IMR-90 (cell line): ENCODE results near the gene PMEPA1. TPM values are rescaled to one million over a fixed set of nuclear protein-coding genes. Genes with fewer than 3 reads are reported as not detected.
A peak's percentile ranks its signal among the peaks of the same experiment; 100 is the strongest.

Experiments
- ATAC-seq: fragments of 200-7000 bp; cut with Tn5 transposase; 2 replicates; pipeline ENCODE4 v1.9.1; 2020; ENCODE audit warnings: low read depth, mild to moderate bottlenecking, moderate library complexity
- BruUV-seq: library from RNA; stranded (reverse); fragments of 400-500 nt; replicated peaks from 2 replicates; lab custom pipeline; 2021; lab: Mats Ljungman, UMichigan
- CTCF ChIA-PET: fragments of 300-600 bp; formaldehyde crosslinking; extraction: SDS; loops from one replicate; lab custom pipeline; 2021; ENCODE audit warnings: antibody characterized with exemption; lab: Yijun Ruan, JAX
- POLR2A ChIA-PET: fragments of 300-600 bp; sonication (Branson Sonifier 250); formaldehyde crosslinking; loops from one replicate; lab custom pipeline; 2022; ENCODE audit warnings: antibody characterized with exemption; ENCODE audit not compliant: unreplicated experiment; lab: Charles Lee
- DNase-seq: peaks from one replicate; pipeline ENCODE4 v3.0.0; 2013
- H2AFZ ChIP-seq: replicated peaks from 2 replicates; pipeline ENCODE3; 2013; ENCODE audit warnings: low read length, mild to moderate bottlenecking; ENCODE audit not compliant: poor library complexity
- H2AK5ac ChIP-seq: 2 replicates; pipeline ENCODE4 v1.6.1; 2013; ENCODE audit warnings: low read depth, low read length, inconsistent platforms
- H2AK9ac ChIP-seq: replicated peaks from 2 replicates; pipeline ENCODE3; 2013; ENCODE audit warnings: mild to moderate bottlenecking, low read depth, low read length, moderate library complexity; ENCODE audit not compliant: poor library complexity
- H2BK120ac ChIP-seq: 2 replicates; pipeline ENCODE4 v1.6.1; 2013; ENCODE audit warnings: low read depth, low read length, inconsistent platforms
- H2BK15ac ChIP-seq: 3 replicates; pipeline ENCODE4 v1.6.1; 2013; ENCODE audit warnings: low read depth, low read length, inconsistent platforms
- H2BK20ac ChIP-seq: 2 replicates; pipeline ENCODE4 v1.6.1; 2013; ENCODE audit warnings: low read depth, mild to moderate bottlenecking, inconsistent platforms, low read length, moderate library complexity
- H2BK5ac ChIP-seq: 2 replicates; pipeline ENCODE4 v1.6.1; 2013; ENCODE audit warnings: mild to moderate bottlenecking, low read depth, low read length, inconsistent platforms; ENCODE audit not compliant: poor library complexity, severe bottlenecking
- H3K14ac ChIP-seq: replicated peaks from 2 replicates; pipeline ENCODE4 v1.6.1; 2013; ENCODE audit warnings: low read depth, low read length, inconsistent platforms
- H3K18ac ChIP-seq: 2 replicates; pipeline ENCODE4 v1.6.1; 2013; ENCODE audit warnings: low read depth, low read length, control low read depth
- H3K23ac ChIP-seq: 2 replicates; pipeline ENCODE4 v1.6.1; 2013; ENCODE audit warnings: low read depth, low read length, inconsistent platforms
- H3K27ac ChIP-seq: 2 replicates; pipeline ENCODE4 v1.5.1; 2013; ENCODE audit warnings: mild to moderate bottlenecking, control low read depth, low read length; ENCODE audit not compliant: insufficient read depth
- H3K27me3 ChIP-seq: 2 replicates; pipeline ENCODE4 v1.6.1; 2013; ENCODE audit warnings: low read length; ENCODE audit not compliant: control insufficient read depth, insufficient read depth
- H3K36me3 ChIP-seq: 2 replicates; pipeline ENCODE4 v1.6.1; 2013; ENCODE audit warnings: low read length, mixed read lengths; ENCODE audit not compliant: control insufficient read depth, insufficient read depth
- H3K4ac ChIP-seq: 2 replicates; pipeline ENCODE4 v1.6.1; 2013; ENCODE audit warnings: low read depth, low read length, inconsistent platforms
- H3K4me1 ChIP-seq: 2 replicates; pipeline ENCODE4 v1.6.1; 2013; ENCODE audit warnings: low read length, mixed read lengths; ENCODE audit not compliant: control insufficient read depth, insufficient read depth
- H3K4me2 ChIP-seq: 2 replicates; pipeline ENCODE4 v1.6.1; 2013; ENCODE audit warnings: low read depth, mild to moderate bottlenecking, control low read depth, low read length, moderate library complexity
- H3K4me3 ChIP-seq: 2 replicates; pipeline ENCODE4 v1.5.1; 2013; ENCODE audit warnings: low read depth, mild to moderate bottlenecking, control low read depth, low read length, moderate library complexity; ENCODE audit not compliant: insufficient read depth
- H3K56ac ChIP-seq: 2 replicates; pipeline ENCODE4 v1.6.1; 2013; ENCODE audit warnings: low read length, inconsistent platforms; ENCODE audit not compliant: insufficient read depth; ENCODE audit errors: extremely low read depth
- H3K79me1 ChIP-seq, 2 experiments: 2 replicates each; pipeline ENCODE4 v1.6.1; 2013; ENCODE audit warnings: low read length in 2 of 2, inconsistent platforms in 1 of 2, low read depth in 1 of 2
- H3K9ac ChIP-seq: 2 replicates; pipeline ENCODE4 v1.6.1; 2013; ENCODE audit warnings: low read depth, low read length, control low read depth
- H3K9me1 ChIP-seq: 2 replicates; pipeline ENCODE4 v1.6.1; 2013; ENCODE audit warnings: low read length, inconsistent platforms; ENCODE audit not compliant: insufficient read depth
- H3K9me3 ChIP-seq: 2 replicates; pipeline ENCODE4 v1.6.1; 2013; ENCODE audit warnings: low read length; ENCODE audit not compliant: control insufficient read depth, insufficient read depth
- H4K20me1 ChIP-seq: 2 replicates; pipeline ENCODE4 v1.6.1; 2013; ENCODE audit warnings: low read length, inconsistent platforms; ENCODE audit not compliant: insufficient read depth
- H4K5ac ChIP-seq: 2 replicates; pipeline ENCODE4 v1.6.1; 2013; ENCODE audit warnings: mild to moderate bottlenecking, low read depth, low read length, control low read depth
- H4K8ac ChIP-seq, 2 experiments: 2 replicates each; pipeline ENCODE4 v1.6.1; 2013; ENCODE audit warnings: low read depth in 2 of 2, low read length in 2 of 2, control low read depth in 1 of 2, inconsistent platforms in 1 of 2
- H4K91ac ChIP-seq: 2 replicates; pipeline ENCODE4 v1.6.1; 2013; ENCODE audit warnings: low read depth, low read length, inconsistent platforms; ENCODE audit not compliant: insufficient read depth
- BHLHE40 ChIP-seq: fragments of 150-350 bp; IDR thresholded peaks from 2 replicates; pipeline ENCODE4 v1.6.1; 2016; ENCODE audit warnings: mild to moderate bottlenecking, low read depth, low read length
- CEBPB ChIP-seq: IDR thresholded peaks from 2 replicates; pipeline ENCODE4 v1.6.1; 2012; ENCODE audit warnings: low read depth, low read length, improper control_type of control experiment
- CHD1 ChIP-seq: IDR thresholded peaks from 2 replicates; pipeline ENCODE4 v1.6.1; 2012; ENCODE audit warnings: low read depth, low read length, improper control_type of control experiment
- FOS ChIP-seq: fragments of 150-350 bp; IDR thresholded peaks from 2 replicates; pipeline ENCODE4 v1.6.1; 2016; ENCODE audit warnings: low read depth, low read length
- NFE2L2 ChIP-seq: fragments of 150-350 bp; IDR thresholded peaks from 2 replicates; pipeline ENCODE4 v1.6.1; 2016; ENCODE audit warnings: low read depth, mild to moderate bottlenecking, low read length
- RAD21 ChIP-seq: IDR thresholded peaks from 2 replicates; pipeline ENCODE4 v1.6.1; 2012; ENCODE audit warnings: low read length, improper control_type of control experiment
- RCOR1 ChIP-seq: IDR thresholded peaks from 2 replicates; pipeline ENCODE4 v1.6.1; 2012; ENCODE audit warnings: mild to moderate bottlenecking, low read length, improper control_type of control experiment; ENCODE audit not compliant: insufficient replicate concordance
- USF2 ChIP-seq: fragments of 150-350 bp; IDR thresholded peaks from 2 replicates; pipeline ENCODE4 v1.6.1; 2017; ENCODE audit warnings: mild to moderate bottlenecking, antibody characterized with exemption, low read length, low read depth
- WGBS, 2 experiments: methylation state at CpG; one replicate each; pipeline versions ENCODE4 v1.1.5 to v1.1.7; 2013; ENCODE audit warnings: missing lambda C conversion rate in 2 of 2; ENCODE audit not compliant: insufficient read length in 1 of 2; ENCODE audit errors: extremely low coverage in 2 of 2; 5-methylcytosine and 5-hydroxymethylcytosine counted together
- dilution Hi-C: fragments of 300-500 bp; cut with HindIII; formaldehyde crosslinking; loops from one replicate; pipeline ENCODE4 v1.14.3; 2018; ENCODE audit warnings: low sequenced_read_pairs; ENCODE audit not compliant: unreplicated experiment
- in situ Hi-C: fragments of 300-500 bp; cut with MboI; formaldehyde crosslinking; loops from 3 replicates; pipeline ENCODE4 v1.14.3; 2019; ENCODE audit warnings: low sequenced_read_pairs, inconsistent platforms, mixed read lengths
- intact Hi-C: fragments of 100-400 bp; cut with micrococcal nuclease; formaldehyde crosslinking; loops from 2 replicates; pipeline ENCODE4 v1.10.0; 2022
- polyA plus RNA-seq, 3 experiments: library from polyadenylated mRNA; depleted of rRNA; stranded (reverse); fragments of >200 nt; gene quantifications; 2 replicates each; pipeline ENCODE4 v1.2.3, GENCODE V29; 2012; ENCODE audit warnings: low replicate concordance in 1 of 3
- total RNA-seq: library from RNA; depleted of rRNA; stranded (reverse); fragments of >200 nt; gene quantifications from 2 replicates; pipeline ENCODE4 v1.2.3, GENCODE V29; 2012

The PMEPA1 gene
- total and polyA plus RNA-seq, 2 of the 4 experiments (the other 2 are of a cell fraction), result 2.0 to 6.9 TPM

DNA sequence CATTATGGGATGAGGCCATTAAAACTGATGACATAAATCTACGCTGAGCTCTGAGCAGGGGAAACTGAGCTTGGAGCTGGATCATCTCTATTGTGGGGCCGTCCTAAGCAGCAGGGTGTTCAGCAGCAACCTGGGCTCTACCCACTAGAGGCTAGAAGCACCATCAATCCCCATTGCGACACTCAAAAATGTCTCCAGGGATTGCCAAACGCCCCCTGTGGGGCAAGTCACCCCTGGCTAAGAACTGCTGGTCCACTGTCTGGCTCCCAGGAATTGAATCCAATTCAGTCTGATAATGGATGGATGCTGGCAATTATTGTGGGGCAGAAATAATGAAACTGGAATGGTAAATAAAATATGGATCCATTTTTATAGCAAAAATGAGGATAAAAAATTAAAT is 38.2 kb downstream of the PMEPA1 start:
- no TSS peak for BruUV-seq
- intact Hi-C loops, result no loop called here

More for the DNA sequence above, 38.2 kb downstream of the PMEPA1 start:
- no CpG with 5 or more reads among the region's 4 CpGs for WGBS, 2 experiments
- Histone ChIP-seq H3K27me3 (no peaks in the 10 kb centered on the region), H3K4ac (no peak overlapping the region), H3K23ac (no peak overlapping the region), H4K5ac (no peak overlapping the region), H3K4me3 (no peak overlapping the region), H3K4me2 (no peak overlapping the region), H2BK20ac (no peak overlapping the region), H3K79me1 (peaks cover 27 to 35% of the 10 kb centered on the region in 2 experiments), H3K18ac (no peak overlapping the region), H3K27ac (no peak overlapping the region), H3K9me3 (no peaks in the 10 kb centered on the region), H4K20me1 (peaks cover 48% of the 10 kb centered on the region), H2BK120ac (no peak overlapping the region), H3K9me1 (peaks cover 3% of the 10 kb centered on the region; the same call in 1 of the 2 replicates), H3K36me3 (no peaks in the 10 kb centered on the region), H3K4me1 (peaks cover 1% of the 10 kb centered on the region; the same call in 1 of the 2 replicates), H2AK9ac (no peak overlapping the region), H2AK5ac (no peak overlapping the region), H2BK15ac (no peak overlapping the region), H3K14ac (no peak overlapping the region), H3K9ac (no peak overlapping the region), H2BK5ac (no peak overlapping the region), H4K91ac (no peak overlapping the region), H3K56ac (no peak overlapping the region), H2AFZ (no peak overlapping the region), H4K8ac (no peak overlapping the region)
- in situ Hi-C loops, result no loop called here
- no peak for TF ChIP-seq FOS
- no peak for TF ChIP-seq CHD1
- no peak for TF ChIP-seq RCOR1
- no peak for TF ChIP-seq NFE2L2
- TF ChIP-seq CEBPB, result peak; percentile 74
- TF ChIP-seq RAD21, result no peak
- no peak for TF ChIP-seq BHLHE40
- TF ChIP-seq USF2, result no peak
- ATAC-seq (no peak; the same call in 1 of the 2 replicates), DNase-seq (no peak)
- POLR2A ChIA-PET, result no interaction called here
- dilution Hi-C loops, result no loop called here
- CTCF ChIA-PET, result no interaction called here
